ENCODE results near the gene GNGT2.

- TF ChIP-seq CTCF (IDR thresholded peaks at IDR 0.05) = no peak
- no peak for TF ChIP-seq POLR2A (IDR thresholded peaks at IDR 0.05)
Measured at GRCh38 chr17:49226771-49227435, 16.5 kb upstream of the GNGT2 start.

Data from adrenal gland (tissue), 5 donors.